ENCODE measurements around the gene EGFL8. TPM values are rescaled to one million over a fixed set of nuclear protein-coding genes. Genes with fewer than 3 reads are reported as not detected.
"Not testable (repeated sequence)": the region's sequence is repeated elsewhere in the genome, so short reads cannot be mapped to it uniquely, and the experiment has no call there.

The EGFL8 gene
- total RNA-seq, 1 donor from 2014 or later: 1.4 TPM

DNA sequence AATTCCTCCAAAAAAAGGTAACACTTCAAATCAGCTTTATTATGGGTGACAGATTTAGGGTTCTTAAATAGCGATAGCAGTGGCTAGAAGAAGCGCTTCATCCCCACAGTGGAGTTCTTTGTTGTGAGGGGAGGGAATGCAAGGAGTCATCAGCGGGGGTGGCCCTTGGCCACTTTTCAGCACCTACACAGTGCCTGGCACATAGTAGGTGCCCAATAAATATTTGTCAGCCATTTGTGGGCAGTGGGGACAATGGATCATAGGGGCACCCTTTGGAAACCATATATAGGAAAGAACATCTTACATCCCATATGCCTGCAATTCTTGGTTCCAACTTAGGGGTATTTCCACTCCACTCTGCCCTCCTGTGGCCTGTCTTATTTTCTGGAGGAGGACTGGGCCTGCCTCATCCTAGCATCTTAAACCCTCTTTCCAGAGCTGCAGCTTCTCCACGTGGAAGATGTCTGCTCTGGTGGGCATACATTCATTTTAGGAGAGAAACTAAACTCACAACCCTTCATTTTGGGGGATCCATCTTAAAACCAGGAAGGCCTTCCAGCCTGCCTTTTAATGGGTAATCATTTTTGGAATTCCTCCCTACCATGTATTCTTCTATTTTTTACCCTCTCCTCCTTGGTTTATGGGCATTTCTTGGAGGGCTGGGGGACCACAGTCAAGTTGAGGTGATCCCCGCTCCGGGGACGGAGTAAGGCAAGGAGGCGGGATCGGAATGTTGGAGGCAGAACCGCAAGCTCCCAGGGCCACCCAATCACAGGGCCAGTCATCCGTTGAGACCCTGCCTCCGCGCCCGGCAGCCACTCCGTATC, 30.6 kb downstream of the EGFL8 start:
- peak; percentile 66 for DNase-seq (ENCODE audit: low read depth)

GRCh38 chr6:32195652-32195901, 31.2 kb downstream of the EGFL8 start:
- DNase-seq (ENCODE audit: low read depth): peak; percentile 100

- DNase-seq (ENCODE audit: low read depth): peak; percentile 77
Measured at GRCh38 chr6:32195902-32196681, 31.7 kb downstream of the EGFL8 start.

DNA sequence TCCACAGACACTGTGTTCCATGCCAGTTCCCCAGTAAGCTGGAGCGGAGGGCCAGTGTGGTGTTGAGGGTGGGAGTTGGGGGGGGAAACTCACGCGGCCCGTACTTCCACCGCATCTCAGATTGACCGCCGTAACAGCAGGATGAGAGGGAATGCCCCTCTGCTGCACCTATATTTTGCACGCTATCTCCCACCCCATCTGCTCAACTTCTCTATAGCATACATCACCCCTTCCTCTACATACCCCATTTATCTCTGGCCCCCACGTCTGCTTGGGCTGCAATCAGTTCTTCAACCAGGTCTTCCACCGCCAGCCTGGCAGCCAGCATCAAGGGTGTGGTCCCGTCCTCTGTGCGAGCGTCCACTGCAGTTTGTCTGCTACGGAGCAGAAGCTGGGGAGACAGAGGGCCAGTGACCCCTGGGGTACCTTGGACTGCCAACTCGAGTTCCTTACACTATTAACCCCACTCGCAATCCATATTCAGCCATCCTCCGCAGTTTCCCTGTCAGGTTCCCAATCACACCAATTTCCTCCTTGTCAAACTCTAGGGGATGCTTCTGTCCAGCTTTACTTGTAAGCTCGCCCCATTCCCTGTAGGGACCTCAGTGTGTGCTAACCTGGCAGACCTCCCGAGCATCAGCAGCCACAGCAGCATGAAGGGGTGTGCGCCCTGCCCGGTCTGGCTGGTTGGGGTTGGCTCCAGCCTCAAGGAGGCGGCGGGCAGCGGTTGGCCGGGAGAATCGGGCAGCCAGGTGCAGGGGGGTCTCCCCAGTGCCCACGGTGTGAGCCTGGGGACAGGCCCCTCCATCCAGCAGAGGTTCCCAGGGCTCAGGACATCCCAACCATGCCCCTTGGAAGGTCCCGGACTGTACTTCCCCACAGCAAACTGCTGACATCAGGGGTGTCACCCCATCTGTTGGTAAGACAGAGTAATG, 32.6 kb downstream of the EGFL8 start:
- no peak for DNase-seq (ENCODE audit: low read depth)

DNA sequence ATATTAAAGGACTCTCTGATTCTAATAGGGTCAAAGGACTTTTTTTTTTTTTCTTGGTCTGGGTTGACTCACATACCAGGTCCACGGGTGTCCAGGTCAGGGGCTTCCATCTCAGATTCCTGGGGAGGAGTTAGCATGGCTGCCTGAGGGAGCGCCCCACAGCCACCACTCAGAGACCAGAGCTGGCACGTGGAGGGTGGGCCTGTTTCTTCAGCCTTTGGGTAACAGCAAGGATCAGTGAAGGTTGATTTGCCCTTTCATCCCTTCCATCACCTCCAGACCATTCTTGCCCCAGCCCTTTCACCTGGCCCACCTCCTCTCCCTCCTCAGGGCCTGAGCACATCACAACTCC, 33.9 kb downstream of the EGFL8 start:
- DNase-seq (ENCODE audit: low read depth): no peak

GRCh38 chr6:32198866-32199265, 34.5 kb downstream of the EGFL8 start:
- DNase-seq (ENCODE audit: low read depth): no peak

- DNase-seq (ENCODE audit: low read depth): no peak
Measured at GRCh38 chr6:32200711-32201475, 36.5 kb downstream of the EGFL8 start.

DNA sequence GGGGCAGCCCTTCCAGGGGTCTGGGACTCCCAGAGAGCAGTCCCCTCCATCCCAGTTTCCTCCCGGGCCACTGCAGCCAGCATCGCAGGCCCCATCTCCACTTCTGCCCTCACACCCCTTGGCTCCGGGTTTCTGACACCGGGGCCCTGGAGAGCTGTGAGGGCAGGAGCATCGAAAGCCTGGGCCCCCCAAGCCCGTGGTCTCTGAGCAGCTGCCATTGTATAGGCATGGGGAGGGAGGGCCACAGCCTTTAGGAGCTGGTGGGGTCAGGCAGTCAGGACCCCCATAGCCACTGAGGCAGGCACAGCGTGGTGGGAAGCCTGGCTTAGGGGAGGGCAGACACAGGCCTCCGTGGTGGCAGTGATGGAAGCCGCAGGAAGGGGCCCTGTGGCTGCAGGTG, 37.8 kb downstream of the EGFL8 start:
- no peak for DNase-seq (ENCODE audit: low read depth)

- DNase-seq (ENCODE audit: low read depth): no peak
Measured at GRCh38 chr6:32203426-32204267, 39.3 kb downstream of the EGFL8 start.

GRCh38 chr6:32204268-32204715, 39.9 kb downstream of the EGFL8 start:
- no peak for DNase-seq (ENCODE audit: low read depth)

DNA sequence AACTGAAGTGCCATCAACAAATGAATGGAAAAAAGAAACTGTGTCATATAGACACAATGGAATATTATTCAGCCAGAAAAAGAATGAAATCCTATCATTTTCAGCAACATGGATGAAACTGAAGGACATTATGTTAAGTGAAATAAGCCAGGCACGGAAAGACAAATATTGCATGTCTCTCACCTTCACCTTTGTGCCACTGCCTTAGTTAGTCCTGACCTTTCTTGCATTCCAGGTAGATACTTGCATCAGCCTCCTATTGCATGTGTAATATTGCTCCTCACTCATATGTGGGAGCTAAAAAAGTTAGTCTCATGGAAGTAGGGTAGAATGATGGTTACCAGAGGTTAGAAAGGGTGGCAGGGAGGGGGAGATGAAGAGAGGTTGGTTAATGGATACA, 44.6 kb downstream of the EGFL8 start:
- no peak for DNase-seq (ENCODE audit: low read depth)

DNA sequence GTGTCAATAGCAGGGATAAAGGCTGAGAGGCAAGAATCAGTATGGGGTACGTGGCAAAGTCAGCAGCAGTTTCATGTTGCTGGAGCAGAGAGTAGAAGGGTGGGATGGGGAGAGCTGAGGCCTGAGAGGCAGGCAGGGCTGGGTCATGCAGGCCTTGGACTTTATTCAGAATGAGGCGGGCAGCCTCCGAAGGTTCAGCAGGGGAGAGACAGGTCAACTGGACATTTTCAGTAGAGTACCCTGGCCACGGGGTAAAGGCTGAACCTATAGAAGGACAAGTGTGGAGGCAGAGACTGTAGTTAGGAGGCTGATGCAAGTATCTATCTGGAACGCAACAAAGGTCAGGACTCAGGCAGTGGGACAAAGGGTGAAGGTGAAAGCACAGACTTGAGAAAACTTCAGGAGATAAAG, 45.8 kb downstream of the EGFL8 start:
- DNase-seq (ENCODE audit: low read depth): no peak

DNA sequence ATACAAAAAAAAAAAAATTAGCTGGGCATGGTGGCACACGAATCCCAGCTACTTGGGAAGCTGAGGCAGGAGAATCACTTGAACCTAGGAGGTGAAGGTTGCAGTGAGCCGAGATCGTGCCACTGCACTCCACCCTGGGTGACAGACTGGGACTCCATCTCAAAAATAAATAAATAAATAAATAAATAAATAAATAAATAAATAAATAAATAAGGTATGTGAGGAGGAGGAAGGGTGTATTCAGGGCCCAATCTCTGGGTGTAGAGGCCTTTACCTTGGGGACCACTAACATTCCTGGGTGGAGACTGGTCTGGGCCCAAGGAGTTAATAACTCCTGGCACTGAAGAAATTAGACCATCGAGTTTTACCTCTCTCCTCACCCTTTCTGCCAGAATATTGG, 47.0 kb downstream of the EGFL8 start:
- not testable (repeated sequence) for DNase-seq (ENCODE audit: low read depth)

- DNase-seq (ENCODE audit: low read depth): no peak
Measured at GRCh38 chr6:32212076-32212760, 47.8 kb downstream of the EGFL8 start.

- no peak for DNase-seq (ENCODE audit: low read depth)
Measured at GRCh38 chr6:32213649-32214048, 49.3 kb downstream of the EGFL8 start.

- no peak for DNase-seq (ENCODE audit: low read depth)
Measured at GRCh38 chr6:32214126-32214525, 49.7 kb downstream of the EGFL8 start.

GRCh38 chr6:32215617-32216016, 51.2 kb downstream of the EGFL8 start:
- DNase-seq (ENCODE audit: low read depth): no peak

- DNase-seq (ENCODE audit: low read depth): no peak
Measured at GRCh38 chr6:32216285-32216684, 51.9 kb downstream of the EGFL8 start.

- no peak for DNase-seq (ENCODE audit: low read depth)
Measured at GRCh38 chr6:32216998-32217397, 52.6 kb downstream of the EGFL8 start.

All from myocyte (in vitro differentiated cells).